Mammary epithelial cell (primary cell): ENCODE measurements around the gene GRAP.

Experiments used
- CTCF ChIP-seq, 2 donors: IDR thresholded peaks in 1 of 2; conservative IDR thresholded peaks in 1 of 2; 2 replicates each; pipeline ENCODE4 v1.5.1; 2011 to 2012; ENCODE audit warnings: inconsistent platforms in 2 of 2, low read length in 2 of 2, mild to moderate bottlenecking in 2 of 2, control low read depth in 1 of 2, low read depth in 1 of 2; ENCODE audit not compliant: insufficient read depth in 1 of 2; ENCODE audit errors: extremely low read depth in 1 of 2
- EZH2 ChIP-seq: IDR thresholded peaks from 2 replicates; pipeline ENCODE4 v1.6.1; 2012; ENCODE audit warnings: low read length, inconsistent platforms, borderline replicate concordance

GRCh38 chr17:18984273-18985114 lies 62.3 kb downstream of the GRAP start:
- TF ChIP-seq CTCF (conservative IDR thresholded peaks at IDR 0.05 in 1 of 2, IDR thresholded peaks at IDR 0.05 in 1 of 2; ENCODE audit: extremely low read depth in 1 of 2, insufficient read depth in 1 of 2, low read depth in 1 of 2, low read length in 2 of 2) (no peak), EZH2 (no peak)
